Measurements from ENCODE around the gene DGKH.
"Not testable (repeated sequence)": the region's sequence is repeated elsewhere in the genome, so short reads cannot be mapped to it uniquely, and the experiment has no call there.

DGKH gene

GRCh38 chr13:42094516-42095040 is 46.1 kb downstream of the DGKH start:
- Histone ChIP-seq H3K36me3 (no peaks in the 10 kb centered on the region), H3K27me3 (ENCODE audit: insufficient read depth, low read depth, severe bottlenecking) (no peaks in the 10 kb centered on the region), H3K27ac (no peak overlapping the region), H3K4me3 (ENCODE audit: low read depth, low read length) (no peak overlapping the region), H3K9me3 (ENCODE audit: severe bottlenecking) (no peaks in the 10 kb centered on the region)
- DNase-seq, result no peak
- TF ChIP-seq, protein P1, sequence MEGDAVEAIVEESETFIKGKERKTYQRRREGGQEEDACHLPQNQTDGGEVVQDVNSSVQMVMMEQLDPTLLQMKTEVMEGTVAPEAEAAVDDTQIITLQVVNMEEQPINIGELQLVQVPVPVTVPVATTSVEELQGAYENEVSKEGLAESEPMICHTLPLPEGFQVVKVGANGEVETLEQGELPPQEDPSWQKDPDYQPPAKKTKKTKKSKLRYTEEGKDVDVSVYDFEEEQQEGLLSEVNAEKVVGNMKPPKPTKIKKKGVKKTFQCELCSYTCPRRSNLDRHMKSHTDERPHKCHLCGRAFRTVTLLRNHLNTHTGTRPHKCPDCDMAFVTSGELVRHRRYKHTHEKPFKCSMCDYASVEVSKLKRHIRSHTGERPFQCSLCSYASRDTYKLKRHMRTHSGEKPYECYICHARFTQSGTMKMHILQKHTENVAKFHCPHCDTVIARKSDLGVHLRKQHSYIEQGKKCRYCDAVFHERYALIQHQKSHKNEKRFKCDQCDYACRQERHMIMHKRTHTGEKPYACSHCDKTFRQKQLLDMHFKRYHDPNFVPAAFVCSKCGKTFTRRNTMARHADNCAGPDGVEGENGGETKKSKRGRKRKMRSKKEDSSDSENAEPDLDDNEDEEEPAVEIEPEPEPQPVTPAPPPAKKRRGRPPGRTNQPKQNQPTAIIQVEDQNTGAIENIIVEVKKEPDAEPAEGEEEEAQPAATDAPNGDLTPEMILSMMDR (IDR thresholded peaks at IDR 0.05; ENCODE audit: low read depth, low read length), result no peak

- H3K27me3 ChIP-seq (ENCODE audit: insufficient read depth, low read depth, severe bottlenecking); H3K27ac ChIP-seq; H3K4me3 ChIP-seq (ENCODE audit: low read depth, low read length); H3K9me3 ChIP-seq (ENCODE audit: severe bottlenecking); DNase-seq; H3K36me3 ChIP-seq: not testable (repeated sequence)
Measured at GRCh38 chr13:42096222-42096621, 47.8 kb downstream of the DGKH start.

DNA sequence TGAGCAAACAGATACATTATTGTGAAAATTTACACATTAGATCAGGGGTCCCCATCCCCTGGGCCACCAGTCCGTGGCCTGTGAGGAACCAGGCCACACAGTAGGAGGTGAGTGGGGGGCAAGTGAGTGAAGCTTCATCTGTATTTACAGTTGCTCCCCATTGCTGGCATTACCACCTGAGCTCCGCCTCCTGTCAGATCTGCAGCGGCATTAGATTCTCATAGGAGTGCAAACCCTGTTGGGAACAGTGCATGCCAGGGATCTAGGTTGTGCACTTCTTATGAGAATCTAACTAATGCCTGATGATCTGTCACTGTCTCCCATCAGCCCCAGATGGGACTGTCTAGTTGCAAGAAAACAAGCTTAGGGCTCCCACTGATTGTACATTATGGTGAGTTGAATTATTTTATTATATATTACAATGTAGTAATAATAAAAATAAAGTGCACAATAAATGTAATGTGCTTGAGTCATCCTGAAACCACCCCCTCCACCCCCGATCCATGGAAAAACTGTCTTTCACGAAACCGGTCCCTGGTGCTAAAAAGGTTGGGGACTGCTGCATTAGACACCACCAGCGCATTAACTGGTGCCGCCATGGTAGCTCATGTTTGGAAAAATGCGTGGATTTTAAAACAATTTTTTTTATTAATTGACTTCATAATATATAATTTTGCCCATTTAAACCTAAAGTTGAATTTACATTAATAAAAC is 51.7 kb downstream of the DGKH start:
- DNase-seq, result no peak
- Histone ChIP-seq H3K27ac (no peak overlapping the region), H3K9me3 (ENCODE audit: severe bottlenecking) (no peaks in the 10 kb centered on the region), H3K36me3 (no peaks in the 10 kb centered on the region), H3K4me3 (ENCODE audit: low read depth, low read length) (no peak overlapping the region), H3K27me3 (ENCODE audit: insufficient read depth, low read depth, severe bottlenecking) (no peaks in the 10 kb centered on the region)
- TF ChIP-seq, protein P1 (IDR thresholded peaks at IDR 0.05; ENCODE audit: low read depth, low read length), result no peak

DNA sequence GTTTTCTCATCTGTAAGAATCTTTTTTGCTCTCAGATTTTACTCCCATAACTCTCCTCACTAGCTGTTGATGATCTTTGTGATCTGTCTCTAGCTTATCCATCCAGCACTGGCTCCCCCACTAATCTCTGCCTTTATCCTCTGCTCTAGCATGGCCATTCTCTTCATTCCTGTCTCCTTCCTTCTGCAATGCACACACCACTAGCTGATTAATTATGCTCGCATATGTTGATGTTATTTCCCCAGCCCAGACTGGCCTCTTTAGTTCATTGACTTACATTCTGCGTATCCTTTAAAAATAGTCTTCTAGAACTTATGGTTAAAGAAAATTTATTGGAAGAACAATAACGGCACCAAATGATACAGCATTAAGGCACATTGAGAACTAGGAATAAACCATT is 52.5 kb downstream of the DGKH start:
- DNase-seq, result peak; percentile 9
- Histone ChIP-seq H3K9me3 (ENCODE audit: severe bottlenecking) (no peaks in the 10 kb centered on the region), H3K27ac (no peak overlapping the region), H3K36me3 (no peaks in the 10 kb centered on the region), H3K27me3 (ENCODE audit: insufficient read depth, low read depth, severe bottlenecking) (no peaks in the 10 kb centered on the region), H3K4me3 (ENCODE audit: low read depth, low read length) (no peak overlapping the region)
- TF ChIP-seq, protein P1 (IDR thresholded peaks at IDR 0.05; ENCODE audit: low read depth, low read length), result no peak

DNA sequence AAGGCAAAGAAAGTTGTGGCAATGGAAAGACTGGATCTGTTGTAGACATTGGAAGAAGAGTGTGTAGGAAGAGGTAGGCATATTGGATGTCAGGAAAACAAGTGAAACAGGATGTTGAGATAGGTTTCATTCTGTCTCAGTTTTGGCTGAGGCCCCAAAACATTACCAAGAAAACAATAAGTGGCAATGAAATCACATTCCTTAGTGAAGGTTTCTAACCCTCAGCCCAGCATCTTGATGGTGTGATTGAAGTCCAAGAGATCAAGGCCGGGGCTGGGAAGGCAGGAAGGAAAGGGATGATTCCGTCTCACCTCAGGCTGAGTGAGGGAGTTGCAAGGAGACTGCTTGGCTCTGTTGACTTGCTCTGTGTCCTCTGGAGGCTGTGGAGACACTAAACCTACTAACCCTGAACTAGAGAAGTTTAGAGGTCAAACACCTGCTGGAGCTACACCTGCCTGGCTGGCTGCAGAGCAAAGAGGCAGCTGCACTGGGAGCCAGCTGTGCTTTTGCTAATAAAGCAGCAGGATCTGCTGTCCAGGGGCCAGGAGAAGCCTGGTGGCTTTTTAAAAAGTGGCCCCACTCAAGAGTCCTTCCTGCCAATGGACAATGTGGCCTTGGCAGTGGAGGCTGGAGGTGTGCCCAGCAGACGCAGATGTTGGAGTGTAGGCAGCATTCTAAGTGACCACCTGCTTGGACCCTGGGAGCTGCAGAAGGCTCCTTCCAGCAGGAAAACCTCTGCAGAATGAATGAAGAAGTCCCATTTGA is 53.6 kb downstream of the DGKH start:
- TF ChIP-seq, protein P1 (IDR thresholded peaks at IDR 0.05; ENCODE audit: low read depth, low read length), result no peak
- H3K9me3 ChIP-seq (ENCODE audit: severe bottlenecking), result no peaks in the 10 kb centered on the region
- H3K27ac ChIP-seq, result no peak overlapping the region
- H3K27me3 ChIP-seq (ENCODE audit: insufficient read depth, low read depth, severe bottlenecking), result no peaks in the 10 kb centered on the region
- DNase-seq, result no peak
- no peak overlapping the region for H3K4me3 ChIP-seq (ENCODE audit: low read depth, low read length)
- no peaks in the 10 kb centered on the region for H3K36me3 ChIP-seq
